Body of pancreas (tissue), 4 donors: ENCODE data around the gene TNFRSF17.

Experiments
- POLR2A ChIP-seq, 3 donors: fragments of 450-650 bp; IDR thresholded peaks; one replicate each; pipeline ENCODE4 v1.6.1; 2016; ENCODE audit warnings: antibody characterized with exemption in 3 of 3, mild to moderate bottlenecking in 2 of 3
- TF ChIP-seq, protein P1 (sequence below), 7 experiments: fragments of 450-650 bp in 4 of 7; fragments of 200-600 bp in 3 of 7; sonication (generic) in 3 of 7; IDR thresholded peaks; one replicate each; pipeline ENCODE4 v1.5.1; 2016 to 2019; ENCODE audit warnings: antibody characterized with exemption in 7 of 7

- TF ChIP-seq POLR2A (IDR thresholded peaks at IDR 0.05): no peak
- TF ChIP-seq, protein P1, sequence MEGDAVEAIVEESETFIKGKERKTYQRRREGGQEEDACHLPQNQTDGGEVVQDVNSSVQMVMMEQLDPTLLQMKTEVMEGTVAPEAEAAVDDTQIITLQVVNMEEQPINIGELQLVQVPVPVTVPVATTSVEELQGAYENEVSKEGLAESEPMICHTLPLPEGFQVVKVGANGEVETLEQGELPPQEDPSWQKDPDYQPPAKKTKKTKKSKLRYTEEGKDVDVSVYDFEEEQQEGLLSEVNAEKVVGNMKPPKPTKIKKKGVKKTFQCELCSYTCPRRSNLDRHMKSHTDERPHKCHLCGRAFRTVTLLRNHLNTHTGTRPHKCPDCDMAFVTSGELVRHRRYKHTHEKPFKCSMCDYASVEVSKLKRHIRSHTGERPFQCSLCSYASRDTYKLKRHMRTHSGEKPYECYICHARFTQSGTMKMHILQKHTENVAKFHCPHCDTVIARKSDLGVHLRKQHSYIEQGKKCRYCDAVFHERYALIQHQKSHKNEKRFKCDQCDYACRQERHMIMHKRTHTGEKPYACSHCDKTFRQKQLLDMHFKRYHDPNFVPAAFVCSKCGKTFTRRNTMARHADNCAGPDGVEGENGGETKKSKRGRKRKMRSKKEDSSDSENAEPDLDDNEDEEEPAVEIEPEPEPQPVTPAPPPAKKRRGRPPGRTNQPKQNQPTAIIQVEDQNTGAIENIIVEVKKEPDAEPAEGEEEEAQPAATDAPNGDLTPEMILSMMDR (IDR thresholded peaks at IDR 0.05): no peak
These were observed 52.5 kb downstream of the TNFRSF17 start for GRCh38 chr16:12017558-12017957.
